Measurements from ENCODE around the gene GAK.
"Not testable (repeated sequence)": the region's sequence is repeated elsewhere in the genome, so short reads cannot be mapped to it uniquely, and the experiment has no call there.

GAK gene

DNA sequence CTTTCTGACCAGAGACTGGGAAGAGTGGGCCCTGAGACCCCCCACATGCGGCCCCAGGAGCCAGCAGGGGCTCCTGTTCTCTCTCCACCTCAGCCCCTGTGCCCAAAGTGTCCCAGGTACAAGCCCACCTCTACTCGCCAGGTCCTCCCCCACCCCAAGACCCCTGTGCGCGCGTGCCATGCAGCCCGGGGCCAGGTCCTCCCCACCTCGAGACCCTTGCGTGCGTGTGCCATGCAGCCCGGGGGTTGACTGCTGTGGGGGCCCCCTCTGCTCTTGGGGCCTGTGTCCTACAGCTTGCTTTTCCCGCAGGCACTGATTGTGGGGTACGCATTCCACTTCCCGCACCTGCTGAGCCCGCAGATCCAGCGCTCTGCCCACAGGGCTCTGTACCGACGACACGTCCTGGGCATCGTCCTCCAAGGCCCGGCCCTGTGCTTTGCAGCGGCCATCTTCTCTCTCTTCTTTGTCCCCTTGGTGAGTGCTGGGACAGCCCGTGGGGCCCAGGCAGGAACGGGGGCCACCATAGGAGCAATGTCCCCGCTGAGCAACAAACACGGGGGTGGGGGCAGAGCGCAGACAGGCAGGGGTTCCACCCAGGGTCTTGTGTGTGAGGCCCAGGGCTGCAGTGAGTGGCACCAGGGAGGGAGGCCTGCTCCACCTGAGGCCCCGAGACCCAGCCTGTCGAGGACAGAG is 20.9 kb upstream of the GAK start:
- DNase-seq = no peak

DNA sequence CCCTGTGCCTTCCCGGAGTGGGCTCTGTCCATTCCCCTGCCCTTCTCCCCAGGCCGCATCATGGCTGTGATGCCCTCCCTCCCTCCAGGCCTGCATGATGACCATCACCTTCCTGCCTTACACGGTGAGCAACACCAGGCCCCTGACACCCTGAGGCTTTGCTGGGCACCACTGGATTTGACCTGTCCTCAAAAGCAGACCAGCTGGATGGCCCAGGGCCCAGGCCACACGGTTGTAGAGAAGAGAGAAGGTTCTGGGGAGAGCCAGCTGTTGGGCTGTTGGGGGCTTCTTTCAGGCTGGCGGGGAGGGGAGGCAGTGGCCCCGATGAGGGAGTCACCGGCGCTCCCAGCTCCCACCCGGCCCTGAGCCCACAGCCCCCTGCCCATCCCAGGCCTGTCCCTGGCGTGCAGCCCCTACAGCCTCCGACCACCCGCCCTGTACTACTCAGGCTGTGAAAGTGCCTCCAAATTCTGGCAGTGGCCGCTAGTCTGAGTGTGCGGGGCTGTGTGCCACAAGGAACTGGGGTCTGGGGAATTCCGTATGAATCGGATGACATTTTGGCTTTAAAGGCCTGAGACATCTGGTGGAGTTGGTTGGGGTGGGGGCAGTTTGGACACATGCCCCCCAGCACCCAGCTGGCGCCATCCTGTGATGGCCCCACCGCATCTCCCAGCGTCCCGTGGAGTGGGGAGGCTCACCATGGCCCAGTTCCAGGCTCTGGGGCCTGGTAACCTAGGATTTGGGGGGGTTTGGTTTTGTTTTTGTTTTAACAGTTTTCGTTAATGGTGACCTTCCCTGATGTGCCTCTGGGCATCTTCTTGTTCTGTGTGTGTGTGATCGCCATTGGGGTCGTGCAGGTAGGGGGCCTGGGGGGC is 19.7 kb upstream of the GAK start:
- DNase-seq = no peak

- DNase-seq = no peak
Observed at GRCh38 chr4:951186-951585, 19.1 kb upstream of the GAK start.

- no peak for DNase-seq
Observed at GRCh38 chr4:950136-951020, 18.3 kb upstream of the GAK start.

GRCh38 chr4:949656-950055 is 17.5 kb upstream of the GAK start:
- DNase-seq = no peak

DNA sequence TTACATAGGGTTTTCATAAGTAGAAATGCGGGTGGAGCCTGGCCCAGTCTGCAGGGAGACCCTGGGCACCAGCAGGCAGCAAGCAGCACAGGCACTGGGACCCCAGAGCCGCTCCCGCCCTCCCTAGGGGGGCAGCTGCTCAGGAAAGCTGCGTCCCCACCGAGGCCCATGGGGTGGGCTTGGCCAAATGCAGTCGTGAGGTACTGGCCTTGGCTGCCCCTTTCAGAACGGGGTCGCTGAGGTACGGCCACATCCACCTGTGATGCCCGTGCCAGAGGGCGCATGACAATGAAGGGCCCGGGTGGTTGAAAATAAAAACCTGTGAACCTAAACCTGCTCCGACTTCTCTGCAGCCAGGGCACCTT is 16.8 kb upstream of the GAK start:
- no peak for DNase-seq

DNA sequence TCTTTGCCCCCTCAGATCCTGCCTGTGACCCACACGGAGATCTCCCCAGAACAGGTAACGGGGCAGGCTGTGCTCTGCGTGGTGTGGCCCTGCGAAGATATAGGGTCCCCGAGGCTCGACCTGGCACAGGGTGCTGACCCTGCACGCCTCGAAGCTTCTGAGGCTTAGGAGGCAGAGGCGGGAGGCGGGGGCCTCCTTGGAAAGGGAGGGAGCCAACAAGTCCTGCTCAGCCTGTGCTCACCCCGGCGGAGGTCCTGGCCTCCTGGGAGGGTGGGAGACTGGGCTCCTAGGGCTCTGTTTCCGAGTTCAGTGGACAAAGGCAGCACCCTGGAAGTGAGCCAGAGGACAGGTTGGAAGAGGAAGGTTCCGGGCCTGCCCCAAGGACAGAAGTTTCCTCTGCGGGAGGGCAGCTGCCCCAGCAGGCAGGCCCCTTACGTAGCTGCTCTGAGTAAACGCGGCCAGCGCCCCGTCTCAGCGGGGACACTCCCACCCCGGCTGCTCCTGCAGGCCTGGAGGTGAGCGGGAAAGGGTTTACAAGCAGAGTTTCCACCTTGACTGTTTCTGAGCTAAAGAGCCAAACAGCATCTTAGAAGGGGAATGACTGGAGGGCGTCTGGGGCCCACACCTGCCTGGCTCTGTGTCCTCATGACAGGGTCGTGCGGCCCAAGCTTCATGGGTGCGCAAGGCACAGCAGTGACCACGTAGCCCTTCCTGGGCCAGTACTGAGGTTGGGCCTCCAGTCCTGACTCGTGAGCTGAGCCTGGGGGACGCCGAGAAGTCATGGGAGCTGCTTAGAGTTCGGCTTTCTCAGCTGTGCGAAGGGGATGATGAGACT is 16.2 kb upstream of the GAK start:
- DNase-seq = no peak

- DNase-seq = no peak
Observed at GRCh38 chr4:947491-947971, 15.4 kb upstream of the GAK start.

GRCh38 chr4:946517-947471 is 14.7 kb upstream of the GAK start:
- DNase-seq = no peak

DNA sequence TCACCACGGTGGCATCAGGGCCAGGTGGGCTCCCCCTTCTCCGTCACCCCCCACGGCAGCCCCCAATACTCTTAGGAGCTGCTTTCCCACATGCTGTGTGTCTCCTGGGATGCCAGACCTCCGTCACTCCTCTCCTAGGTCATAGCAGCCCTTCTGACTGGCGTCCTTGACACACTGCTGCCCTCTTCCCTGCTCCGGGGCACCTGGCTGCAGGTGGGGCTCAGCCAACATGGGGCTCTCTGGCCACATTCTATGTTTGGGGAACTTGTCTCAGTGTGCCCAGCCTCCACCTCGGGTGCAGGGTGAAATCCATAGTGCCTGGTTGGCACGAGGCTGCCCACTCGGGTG is 14.0 kb upstream of the GAK start:
- DNase-seq = no peak

- DNase-seq = no peak
Observed at GRCh38 chr4:945274-946102, 13.4 kb upstream of the GAK start.

DNA sequence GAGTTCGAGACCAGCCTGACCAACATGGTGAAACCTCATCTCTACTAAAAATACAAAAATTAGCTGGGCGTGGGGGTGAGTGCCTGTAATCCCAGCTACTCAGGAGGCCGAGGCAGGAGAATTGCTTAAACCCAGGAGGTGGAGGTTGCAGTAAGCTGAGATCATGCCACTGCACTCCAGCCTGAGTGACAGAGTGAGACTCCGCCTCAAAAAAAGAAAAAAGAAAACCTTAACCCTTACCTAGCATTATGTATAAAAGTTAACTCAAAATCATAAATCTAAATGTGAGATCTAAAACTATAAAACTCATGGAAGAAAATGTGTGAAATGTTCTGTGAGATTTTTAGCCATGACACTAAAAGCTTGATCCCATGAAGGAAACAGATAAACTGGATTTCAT is 7.4 kb upstream of the GAK start:
- DNase-seq = not testable (repeated sequence)

DNA sequence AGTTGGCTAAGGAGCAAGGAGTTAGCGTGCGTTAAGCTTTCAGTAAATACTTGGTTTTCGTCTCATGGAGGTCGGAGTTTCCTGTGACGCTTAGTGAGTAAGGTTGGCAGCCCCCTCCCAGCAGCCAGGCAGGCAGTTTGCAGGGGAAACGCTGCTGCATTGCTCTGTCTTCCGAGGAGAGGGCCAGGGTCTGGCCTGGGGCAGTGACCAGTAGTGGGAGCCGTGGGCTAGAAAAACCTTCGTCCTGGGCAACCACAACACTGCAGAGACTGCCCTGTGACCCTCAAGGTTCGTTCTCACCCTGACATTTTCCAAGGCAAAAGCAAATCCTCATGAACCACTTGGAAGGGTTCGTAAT is 576 bp upstream of the GAK start:
- DNase-seq = peak; percentile 72

GRCh38 chr4:931194-931959 is 739 bp downstream of the GAK start:
- DNase-seq = peak; percentile 69

DNA sequence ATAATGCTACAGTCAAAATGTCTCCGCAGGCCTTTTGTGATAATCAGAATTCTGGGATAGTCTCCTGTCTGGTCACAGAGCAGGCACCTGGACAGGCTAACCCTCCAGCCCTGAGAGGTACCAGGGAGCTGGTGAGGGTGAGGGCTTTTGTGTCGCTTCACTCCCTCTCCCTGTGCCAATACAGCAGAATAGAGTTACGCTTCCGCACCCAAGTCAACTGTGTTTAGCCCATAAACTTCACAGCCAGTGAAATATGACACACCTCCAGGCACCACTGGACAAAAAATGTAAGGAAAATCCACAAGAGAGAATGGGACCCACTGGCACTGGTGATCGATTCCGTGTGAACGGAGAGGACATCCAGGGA is 1.3 kb downstream of the GAK start:
- DNase-seq = peak; percentile 58

GRCh38 chr4:930028-930551 is 2.0 kb downstream of the GAK start:
- peak; percentile 63 for DNase-seq

DNA sequence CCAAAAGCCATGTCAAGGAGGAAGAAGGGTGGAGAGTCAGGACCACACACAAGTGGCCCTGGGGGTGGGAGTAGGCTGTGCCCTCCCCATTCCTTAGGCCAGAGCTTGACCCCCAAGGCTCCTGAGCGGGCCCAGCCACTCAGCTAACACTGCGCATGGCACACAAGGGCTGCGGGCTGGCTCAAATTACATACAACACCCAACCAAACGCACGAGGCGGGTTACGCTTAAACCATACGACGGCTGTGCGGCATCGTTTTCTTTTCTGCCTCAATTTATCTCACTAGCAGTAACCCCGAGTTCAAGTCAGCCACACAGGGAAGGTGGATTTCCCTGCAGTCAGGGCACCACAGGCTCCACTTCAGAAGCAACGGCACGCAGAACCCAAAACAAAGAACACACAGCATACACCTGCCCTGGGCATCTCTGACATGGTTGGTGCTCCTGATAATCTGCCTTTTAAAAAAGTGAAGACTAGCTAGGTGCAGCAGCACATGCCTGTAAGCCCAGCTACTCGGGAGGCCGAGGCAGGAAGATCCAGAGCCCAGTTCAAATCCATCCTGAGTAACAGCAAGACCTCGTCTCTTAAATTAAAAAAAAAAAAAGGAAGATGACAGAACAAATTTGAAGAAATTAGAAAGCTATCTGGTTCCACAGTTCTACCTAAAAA is 2.9 kb downstream of the GAK start:
- DNase-seq = no peak

GRCh38 chr4:927566-927965 is 4.5 kb downstream of the GAK start:
- DNase-seq = not testable (repeated sequence)

DNA sequence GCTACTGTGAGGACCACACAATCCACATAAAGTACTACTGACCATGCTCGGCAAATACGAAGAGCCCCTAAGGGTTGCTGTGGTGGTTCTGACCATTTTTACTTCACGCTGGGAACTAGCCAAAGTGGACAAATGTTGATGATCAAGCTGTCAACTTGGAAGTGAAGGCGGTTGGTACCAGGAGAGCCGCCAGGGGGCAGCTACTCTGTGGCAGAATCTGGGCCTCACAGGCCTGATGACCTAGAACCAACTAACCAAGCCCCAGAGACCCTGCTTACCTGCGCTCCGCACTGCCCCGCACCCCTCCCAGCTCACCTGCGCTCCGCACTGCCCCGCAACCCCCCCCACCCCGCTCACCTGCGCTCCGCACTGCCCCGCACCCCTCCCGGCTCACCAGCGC is 5.6 kb downstream of the GAK start:
- peak; percentile 61 for DNase-seq

All from DMS53 (cell line).